A549 (cell line): ENCODE data around the gene LARGE2. TPM values are rescaled to one million over a fixed set of nuclear protein-coding genes. Genes with fewer than 3 reads are reported as not detected.

Source experiments
- ATAC-seq, 2 experiments: fragments of 200-7000 bp in 1 of 2; fragments of >200 bp in 1 of 2; cut with Nextera tagmentation in 1 of 2; cut with Tn5 transposase in 1 of 2; 3 replicates each; pipeline versions ENCODE4 v1.8.0 to v1.9.1; 2018 to 2020; ENCODE audit warnings: mild to moderate bottlenecking in 1 of 2, moderate library complexity in 1 of 2
- CTCF ChIA-PET: fragments of 300-600 bp; sonication (Branson Sonifier 250); formaldehyde crosslinking; extraction: SDS; loops from one replicate; lab custom pipeline; 2021; ENCODE audit warnings: antibody characterized with exemption, inconsistent platforms; lab: Yijun Ruan, JAX
- POLR2A ChIA-PET: fragments of 350-600 bp; formaldehyde crosslinking; extraction: SDS; loops from one replicate; lab custom pipeline; 2021; ENCODE audit warnings: antibody characterized with exemption, inconsistent platforms; lab: Yijun Ruan, JAX
- DNase-seq, 2 experiments: peaks; one replicate each; pipeline versions ENCODE4 v3.0.0 to v3.0.0-alpha.2; 2011 to 2016; ENCODE audit warnings: low read depth in 1 of 2, low spot score in 1 of 2
- FAIRE-seq: peaks from 2 replicates; lab custom pipeline; 2011; peaks lifted over from hg19 to GRCh38; lab: Jason Lieb, UNC
- H3K27ac ChIP-seq, 2 experiments: fragments of >200 bp; sonication (Bioruptor Twin); formaldehyde crosslinking; 3 replicates each; pipeline ENCODE4 v1.5.1; 2016 to 2017
- H3K4me1 ChIP-seq: fragments of >200 bp; sonication (Bioruptor Twin); formaldehyde crosslinking; 3 replicates; pipeline ENCODE4 v1.6.1; 2016
- H3K4me2 ChIP-seq: fragments of >200 bp; sonication (Bioruptor Twin); formaldehyde crosslinking; 3 replicates; pipeline ENCODE4 v1.6.1; 2016
- H3K4me3 ChIP-seq: fragments of >200 bp; sonication (Bioruptor Twin); formaldehyde crosslinking; 3 replicates; pipeline ENCODE4 v1.5.1; 2016
- H3K9me3 ChIP-seq: fragments of >200 bp; sonication (Bioruptor Twin); formaldehyde crosslinking; 3 replicates; pipeline ENCODE4 v1.6.1; 2016
- BCL3 ChIP-seq: fragments of >200 bp; sonication (Bioruptor Twin); formaldehyde crosslinking; IDR thresholded peaks from 3 replicates; pipeline ENCODE4 v1.6.1; 2016
- CEBPB ChIP-seq, 2 experiments: fragments of >200 bp in 1 of 2; sonication (Bioruptor Twin) in 1 of 2; formaldehyde crosslinking in 1 of 2; IDR thresholded peaks; 2 replicates each; pipeline ENCODE4 v1.6.1; 2012 to 2016
- CHD4 ChIP-seq: fragments of 200-600 bp; sonication (generic); IDR thresholded peaks from 2 replicates; pipeline ENCODE4 v1.6.1; 2016; ENCODE audit warnings: antibody characterized with exemption, mild to moderate bottlenecking, borderline replicate concordance
- CTCF ChIP-seq: fragments of >200 bp; sonication (Bioruptor Twin); formaldehyde crosslinking; IDR thresholded peaks from 3 replicates; pipeline ENCODE4 v1.5.1; 2016
- EHMT2 ChIP-seq: fragments of 200-600 bp; sonication (generic); IDR thresholded peaks from 2 replicates; pipeline ENCODE4 v1.6.1; 2016; ENCODE audit warnings: antibody characterized with exemption, low read depth, mild to moderate bottlenecking, moderate library complexity
- EP300 ChIP-seq, 2 experiments: fragments of >200 bp; sonication (Bioruptor Twin); formaldehyde crosslinking; IDR thresholded peaks; 2 replicates in 1 of 2; 3 replicates in 1 of 2; pipeline ENCODE4 v1.6.1; 2016 to 2017
- ESRRA ChIP-seq: fragments of 150-350 bp; IDR thresholded peaks from 2 replicates; pipeline ENCODE4 v1.6.1; 2014; ENCODE audit warnings: mild to moderate bottlenecking, low read length, borderline replicate concordance
- FOSB ChIP-seq: fragments of 250-450 bp; sonication (Bioruptor Pico); IDR thresholded peaks from 2 replicates; pipeline ENCODE4 v1.5.0; 2020; ENCODE audit warnings: mild to moderate bottlenecking, moderate library complexity
- JUN ChIP-seq, 2 experiments: fragments of >200 bp; sonication (Bioruptor Twin); formaldehyde crosslinking; IDR thresholded peaks; 2 replicates in 1 of 2; 3 replicates in 1 of 2; pipeline ENCODE4 v1.6.1; 2016 to 2017
- KDM1A ChIP-seq: fragments of 200-600 bp; sonication (generic); IDR thresholded peaks from 2 replicates; pipeline ENCODE4 v1.6.1; 2016; ENCODE audit warnings: low read depth, mild to moderate bottlenecking
- KDM5A ChIP-seq: fragments of 200-600 bp; sonication (generic); IDR thresholded peaks from 2 replicates; pipeline ENCODE4 v1.6.1; 2016; ENCODE audit warnings: antibody characterized with exemption, mild to moderate bottlenecking
- MAX ChIP-seq: IDR thresholded peaks from 2 replicates; pipeline ENCODE4 v1.6.1; 2012
- NFE2L2 ChIP-seq: fragments of 150-350 bp; conservative IDR thresholded peaks from 2 replicates; pipeline ENCODE4 v1.6.1; 2014; ENCODE audit warnings: low read length
- NR3C1 ChIP-seq: fragments of >200 bp; sonication (Bioruptor Twin); formaldehyde crosslinking; IDR thresholded peaks from 3 replicates; pipeline ENCODE4 v1.6.1; 2017
- PBX3 ChIP-seq: IDR thresholded peaks from 2 replicates; pipeline ENCODE4 v1.6.1; 2012
- PHF8 ChIP-seq: fragments of 200-600 bp; sonication (generic); IDR thresholded peaks from 2 replicates; pipeline ENCODE4 v1.6.1; 2016; ENCODE audit warnings: low read depth, mild to moderate bottlenecking, antibody characterized with exemption, moderate library complexity, borderline replicate concordance
- POLR2A ChIP-seq: IDR thresholded peaks from 2 replicates; pipeline ENCODE4 v1.6.1; 2012; ENCODE audit warnings: mild to moderate bottlenecking, low read length
- RARB ChIP-seq: fragments of 250-450 bp; sonication (Bioruptor Pico); IDR thresholded peaks from 2 replicates; pipeline ENCODE4 v1.8.0; 2021; ENCODE audit warnings: mild to moderate bottlenecking, moderate library complexity
- RFX5 ChIP-seq: fragments of 450-650 bp; IDR thresholded peaks from 2 replicates; pipeline ENCODE4 v1.7.1; 2014; ENCODE audit warnings: antibody characterized with exemption, mild to moderate bottlenecking, moderate library complexity
- USF2 ChIP-seq: fragments of 450-650 bp; IDR thresholded peaks from 2 replicates; pipeline ENCODE4 v1.6.1; 2014; ENCODE audit warnings: antibody characterized with exemption
- ZFP36 ChIP-seq: fragments of 450-650 bp; IDR thresholded peaks from 2 replicates; pipeline ENCODE4 v1.6.1; 2014; ENCODE audit warnings: borderline replicate concordance; ENCODE audit not compliant: partially characterized antibody
- WGBS: methylation state at CpG from one replicate; pipeline ENCODE4 v1.1.6; 2017; ENCODE audit errors: missing lambda C conversion rate; 5-methylcytosine and 5-hydroxymethylcytosine counted together
- polyA plus RNA-seq, 4 experiments: library from polyadenylated mRNA; depleted of rRNA in 3 of 4; stranded (reverse); fragments of >200 nt; fragmentation: RNase III in 1 of 4; extraction: RNeasy Plus Mini Kit Qiagen cat#74134 plus additional on column Dnase treatment in 1 of 4; gene quantifications; 2 replicates in 3 of 4; 3 replicates in 1 of 4; pipeline ENCODE4 v1.2.3, GENCODE V29; 2011 to 2017

LARGE2 gene
- polyA plus RNA-seq, 2 of the 4 experiments (the other 2 are of a cell fraction), result 0.97 to 2.3 TPM

- CTCF ChIA-PET, result interaction anchor here (0.7 to 3.6 kb wide), 6 partner anchors 10 to 51 kb away, joined by 3 to 12 read pairs (median 3); no protein-coding TSS in a partner anchor
- H3K27ac ChIP-seq, result peak overlapping the region; percentile 88 to 96
- FAIRE-seq, result no peak
Observed at GRCh38 chr11:45917286-45917622, 5.2 kb upstream of the LARGE2 start.

DNA sequence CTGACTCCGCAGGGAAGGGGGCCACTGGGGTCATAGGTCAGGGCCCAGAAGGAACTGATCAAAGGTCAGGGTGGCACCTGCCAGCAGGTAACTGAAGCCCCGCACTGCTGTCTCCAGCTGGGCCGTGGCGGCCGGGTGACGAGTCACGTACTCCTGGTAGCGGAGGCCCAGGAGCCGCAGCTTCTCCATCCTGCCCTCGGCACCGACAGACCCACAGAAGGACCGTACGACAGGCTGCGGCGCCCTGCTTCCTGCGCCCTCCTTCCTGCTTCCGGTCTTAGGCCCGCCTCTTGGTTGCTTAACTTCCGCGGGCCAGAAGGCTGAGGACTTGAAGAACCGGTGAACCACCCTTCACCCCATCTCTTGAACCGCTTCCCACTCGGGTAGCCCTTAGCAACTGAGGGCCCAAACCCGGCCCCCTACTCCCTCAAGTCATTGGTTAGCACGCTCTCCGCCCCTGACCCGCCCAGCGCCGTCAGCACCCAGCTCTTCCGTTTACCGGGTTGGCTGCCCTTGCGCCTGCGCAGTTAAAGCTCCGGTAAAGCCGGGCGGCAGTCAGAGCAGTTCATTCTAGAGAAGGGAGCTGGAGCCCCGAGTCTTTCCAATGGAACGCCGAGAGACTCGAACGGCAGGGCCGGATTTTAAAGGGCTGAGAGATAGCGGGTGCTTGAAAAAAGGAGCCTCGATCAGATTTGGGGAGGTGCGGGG, 4.7 kb upstream of the LARGE2 start, which contains the start of gene PEX16:
PEX16 (minus strand) TSS at position 255 of the 708 bp plus-strand sequence; CDS start at position 189, 66 bp downstream.
- CTCF ChIA-PET, result interaction anchor here (0.9 to 3.6 kb wide), 5 partner anchors 10 to 51 kb away, joined by 3 to 12 read pairs (median 3); no protein-coding TSS in a partner anchor

More at GRCh38 chr11:45917286-45917622, 5.2 kb upstream of the LARGE2 start:
- H3K4me2 ChIP-seq, result peak overlapping the region; percentile 86
- peak overlapping the region; percentile 81 for H3K4me3 ChIP-seq
- no peaks in the 10 kb centered on the region for H3K9me3 ChIP-seq
- WGBS, result 3% methylated on average over 10 of the region's 16 CpGs
- DNase-seq (no peak), ATAC-seq (no peak)
- no peak for TF ChIP-seq USF2
- peaks cover 13% of the 10 kb centered on the region; the same call in 2 of the 3 replicates for H3K4me1 ChIP-seq
- POLR2A ChIA-PET, result interaction anchor here (1.0 to 1.4 kb wide), 5 partner anchors 9 to 204 kb away, joined by 3 to 9 read pairs (median 6); partner anchors contain the start of gene PHF21A

GRCh38 chr11:45918331-45918941, 4.0 kb upstream of the LARGE2 start:
- under 1% methylated on average over 37 of the region's 38 CpGs for WGBS
- Histone ChIP-seq H3K4me1 (peaks cover 13% of the 10 kb centered on the region; the same call in 2 of the 3 replicates), H3K4me3 (peak overlapping the region; percentile 81), H3K4me2 (peak overlapping the region; percentile 86), H3K27ac (peak overlapping the region; percentile 88 to 96), H3K9me3 (no peaks in the 10 kb centered on the region)
- POLR2A ChIA-PET, result interaction anchor here (0.7 to 1.4 kb wide), 9 partner anchors 8 to 203 kb away, joined by 3 to 9 read pairs (median 6); partner anchors contain the start of gene PHF21A
- ATAC-seq (peak; percentile 77 to 89), FAIRE-seq (no peak), DNase-seq (peak; percentile 66 to 91)
- CTCF ChIA-PET, result interaction anchor here (0.9 to 3.6 kb wide), 4 partner anchors 9 to 52 kb away, joined by 3 to 12 read pairs (median 6); no protein-coding TSS in a partner anchor
- no peak for TF ChIP-seq CTCF
- no peak for TF ChIP-seq EHMT2
- TF ChIP-seq ZFP36, result no peak
- TF ChIP-seq ESRRA, result no peak
- TF ChIP-seq JUN (IDR thresholded peaks at IDR 0.05), result no peak; a peak in 1 of 5 replicates
- TF ChIP-seq KDM5A, result peak; percentile 29; the same call in 1 of the 2 replicates
- TF ChIP-seq RARB (CRISPR knock-in tag), result no peak

More for the DNA sequence above, 4.7 kb upstream of the LARGE2 start, which contains the start of gene PEX16:
- 1% methylated on average over 31 of the region's 45 CpGs for WGBS
- H3K9me3 ChIP-seq, result no peaks in the 10 kb centered on the region
- H3K4me3 ChIP-seq, result peak within 1 kb of the TSS; percentile 81
- H3K4me2 ChIP-seq, result peak within 1 kb of the TSS; percentile 86
- TF ChIP-seq KDM5A, result peak; percentile 47
- no peak for TF ChIP-seq KDM1A
- no peak for TF ChIP-seq EP300 (IDR thresholded peaks at IDR 0.05)
- TF ChIP-seq PBX3, result 0 out of 2 replicates have a peak, but pooled peaks have one; percentile 33
- peak; percentile 85 to 96 for TF ChIP-seq CEBPB (IDR thresholded peaks at IDR 0.05)
- TF ChIP-seq PHF8, result peak; percentile 86; the same call in 1 of the 2 replicates
- no peak for TF ChIP-seq NR3C1
- TF ChIP-seq NFE2L2, result no peak
- peak; percentile 82 for TF ChIP-seq RFX5
- TF ChIP-seq BCL3, result peak; percentile 71; the same call in 1 of the 3 replicates
- no peak for TF ChIP-seq CHD4
- TF ChIP-seq JUN (IDR thresholded peaks at IDR 0.05), result peak; percentile 72 to 77; a peak in 3 of 5 replicates
- TF ChIP-seq FOSB, result no peak
- peak; percentile 67 for TF ChIP-seq MAX
- TF ChIP-seq POLR2A, result peak; percentile 87
- POLR2A ChIA-PET, result interaction anchor here (0.7 to 1.4 kb wide), 9 partner anchors 9 to 203 kb away, joined by 3 to 9 read pairs (median 6); partner anchors contain the start of gene PHF21A
- H3K4me1 ChIP-seq, result peaks cover 13% of the 10 kb centered on the region; the same call in 2 of the 3 replicates
- no peak for FAIRE-seq
- H3K27ac ChIP-seq, result peak within 1 kb of the TSS; percentile 88 to 96
- peak; percentile 86 to 92 for ATAC-seq
- DNase-seq, result peak; percentile 97 to 99
